PC-3 (cell line): ENCODE measurements around the gene ZNRF1.
"Not testable (repeated sequence)": the region's sequence is repeated elsewhere in the genome, so short reads cannot be mapped to it uniquely, and the experiment has no call there.

Experiments used
- CTCF ChIP-seq: fragments of 300-600 bp; sonication (generic); conservative IDR thresholded peaks from 2 replicates; pipeline ENCODE4 v1.5.1; 2017; ENCODE audit warnings: antibody characterized with exemption, low read depth, mild to moderate bottlenecking, low read length
- EZH2 ChIP-seq: fragments of 300-600 bp; sonication (generic); IDR thresholded peaks from one replicate; pipeline ENCODE4 v1.6.1; 2017; ENCODE audit warnings: antibody characterized with exemption, mild to moderate bottlenecking, low read length; ENCODE audit not compliant: unreplicated experiment
- EZH2phosphoT487 ChIP-seq: fragments of 300-600 bp; sonication (generic); IDR thresholded peaks from 2 replicates; pipeline ENCODE4 v1.6.1; 2018; ENCODE audit warnings: mild to moderate bottlenecking, antibody characterized with exemption, low read length, borderline replicate concordance

- not testable (repeated sequence) for TF ChIP-seq EZH2, CTCF, EZH2phosphoT487
Observed at GRCh38 chr16:75129421-75130149, 130.8 kb downstream of the ZNRF1 start.
